ENCODE results near the gene ZFAND3. TPM values are rescaled to one million over a fixed set of nuclear protein-coding genes. Genes with fewer than 3 reads are reported as not detected.
"Not testable (repeated sequence)": the region's sequence is repeated elsewhere in the genome, so short reads cannot be mapped to it uniquely, and the experiment has no call there.

ZFAND3 gene
- polyA plus RNA-seq, 1 donor, result 84.0 TPM

GRCh38 chr6:37865504-37865903 is 46.0 kb downstream of the ZFAND3 start:
- DNase-seq (ENCODE audit: low read depth), result no peak

- no peak for DNase-seq (ENCODE audit: low read depth)
Measured at GRCh38 chr6:37866590-37867507, 47.3 kb downstream of the ZFAND3 start.

DNA sequence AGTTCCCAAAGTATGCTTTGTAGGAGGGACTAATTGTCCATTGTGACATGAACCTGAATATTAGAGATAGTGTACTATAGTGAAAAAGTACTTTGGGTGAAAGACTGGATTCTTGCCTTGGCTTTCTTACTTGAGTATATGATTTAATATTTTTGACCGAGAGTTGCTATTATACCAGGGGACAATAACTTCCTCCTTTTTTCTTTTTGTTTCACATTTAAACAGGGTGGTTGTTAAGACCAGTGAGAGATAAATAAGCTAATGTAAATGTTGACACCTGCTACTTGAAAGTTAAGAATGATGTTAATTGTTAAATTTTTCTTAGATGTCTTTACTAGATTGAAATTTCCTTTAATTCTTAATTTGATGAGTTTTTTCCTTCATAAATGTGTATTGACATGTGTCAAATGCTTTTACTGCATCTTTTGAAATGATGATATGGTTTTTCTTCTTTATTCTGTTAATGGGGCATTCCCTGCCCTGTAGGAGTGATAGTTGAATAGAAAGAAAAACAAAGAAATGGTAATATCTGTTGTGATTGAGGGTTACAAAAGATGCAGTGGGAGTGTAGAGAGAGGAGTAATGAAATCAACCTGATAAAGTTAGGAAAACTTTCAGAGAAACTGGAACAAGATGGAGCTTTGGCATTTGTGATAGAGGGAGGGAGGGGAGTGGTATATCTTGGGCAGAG is 48.4 kb downstream of the ZFAND3 start:
- no peak for DNase-seq (ENCODE audit: low read depth)

DNA sequence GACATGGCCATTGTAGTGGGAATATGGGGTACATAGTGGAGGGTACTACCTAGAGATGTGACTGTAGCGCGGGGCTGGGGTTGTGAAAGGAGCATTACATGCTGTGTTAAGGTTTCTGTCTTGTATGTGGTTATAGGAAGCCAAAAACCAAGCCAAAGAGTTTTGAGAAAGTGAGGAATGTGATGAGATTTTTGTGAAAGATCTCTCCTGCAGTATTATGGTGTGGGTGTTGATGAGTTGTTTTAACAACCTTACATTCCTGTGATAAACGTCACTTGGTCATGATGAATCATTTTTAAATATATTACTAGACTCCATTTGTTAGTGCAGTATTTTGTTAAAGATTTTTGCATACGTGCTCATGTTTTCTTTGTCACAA is 48.9 kb downstream of the ZFAND3 start:
- no peak for DNase-seq (ENCODE audit: low read depth)

- no peak for DNase-seq (ENCODE audit: low read depth)
Measured at GRCh38 chr6:37871616-37872372, 52.3 kb downstream of the ZFAND3 start.

DNA sequence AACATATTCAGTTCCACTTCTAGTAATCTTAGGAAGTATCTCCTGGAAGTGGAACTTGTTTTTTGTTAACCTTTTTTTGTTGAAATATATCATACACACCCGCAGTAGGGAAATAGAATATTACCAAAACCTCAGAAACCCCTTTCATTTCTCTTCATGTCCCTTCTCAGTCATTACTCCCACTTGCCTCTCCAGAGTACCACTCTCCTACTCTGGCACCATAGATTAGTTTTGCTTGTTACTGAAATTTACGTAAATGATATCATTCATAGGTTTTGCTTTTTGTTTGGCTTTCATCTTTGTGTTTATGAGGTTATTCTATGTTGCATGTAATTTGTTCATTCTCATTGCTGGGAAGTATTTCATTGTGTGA is 52.8 kb downstream of the ZFAND3 start:
- no peak for DNase-seq (ENCODE audit: low read depth)

GRCh38 chr6:37874726-37875125 is 55.2 kb downstream of the ZFAND3 start:
- no peak for DNase-seq (ENCODE audit: low read depth)

DNA sequence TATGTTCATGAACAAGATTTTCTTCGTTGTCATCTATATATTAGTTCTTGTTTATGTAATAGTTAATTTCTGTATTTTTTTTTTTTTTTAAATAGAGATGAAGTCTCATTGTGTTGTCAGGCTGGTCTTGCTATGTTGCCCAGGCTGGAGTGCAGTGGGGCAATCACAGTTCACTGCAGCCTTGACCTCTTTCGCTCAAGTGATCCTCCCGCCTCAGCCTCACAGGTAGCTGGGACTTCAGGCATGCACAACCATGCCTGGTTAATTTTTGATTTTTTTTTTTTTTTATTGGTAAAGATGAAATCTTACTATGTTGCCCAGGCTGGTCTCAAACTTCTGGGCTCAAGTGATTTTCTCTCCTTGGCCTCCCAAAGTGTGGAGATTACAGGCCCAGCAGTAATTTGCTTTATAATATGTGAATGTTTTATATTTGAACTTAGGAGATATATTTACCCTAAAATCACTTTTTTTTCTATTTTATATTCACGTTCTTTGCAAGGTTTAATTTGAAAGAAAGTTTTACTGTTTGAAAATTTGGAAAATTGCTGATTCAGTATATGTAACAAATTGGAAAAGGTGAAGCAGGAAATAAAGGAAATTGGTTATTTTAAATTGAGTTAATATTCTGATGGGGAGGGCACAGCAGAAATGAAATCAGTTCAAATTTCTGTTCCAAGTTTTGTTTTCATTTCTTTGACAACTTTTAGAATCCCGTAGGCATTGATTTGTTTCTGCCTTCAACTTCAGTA is 56.2 kb downstream of the ZFAND3 start:
- DNase-seq (ENCODE audit: low read depth), result no peak

GRCh38 chr6:37876843-37877242 is 57.3 kb downstream of the ZFAND3 start:
- no peak for DNase-seq (ENCODE audit: low read depth)

DNA sequence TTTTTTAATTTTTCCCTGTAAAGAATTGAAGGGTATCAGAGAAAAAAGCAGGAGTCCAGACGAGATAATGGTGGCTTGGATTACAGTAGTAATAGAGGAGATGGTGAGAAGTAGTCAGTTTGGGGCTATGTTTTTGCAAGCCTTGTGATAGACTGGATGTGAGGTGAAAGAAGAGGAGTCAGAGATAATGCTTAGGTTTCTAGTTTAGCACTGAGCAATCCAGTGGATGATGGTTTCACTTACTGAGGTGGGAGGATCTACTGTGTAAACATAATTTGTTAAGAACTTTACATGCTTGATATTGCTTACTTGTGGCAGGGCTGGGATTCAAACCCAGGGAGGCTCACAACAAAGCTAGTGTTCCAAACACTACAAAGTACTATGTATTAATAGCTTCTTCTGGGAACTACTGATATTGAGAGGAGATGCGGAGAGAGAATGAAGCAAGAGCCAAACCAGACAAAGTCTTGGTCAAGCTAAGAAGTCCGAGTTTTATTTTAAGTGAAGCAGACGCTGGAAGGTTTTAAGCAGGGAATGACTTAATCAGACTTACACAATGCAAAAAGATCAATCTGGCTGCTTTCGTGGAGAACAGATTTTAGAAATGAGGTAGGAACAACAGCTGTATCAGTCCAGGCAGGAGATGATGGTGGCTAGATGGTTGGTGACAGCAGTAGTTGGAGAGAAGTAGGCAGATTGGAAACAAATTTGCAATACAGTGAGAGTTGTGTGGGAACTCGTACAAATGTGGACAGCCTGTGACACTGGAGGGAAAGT is 58.0 kb downstream of the ZFAND3 start:
- DNase-seq (ENCODE audit: low read depth), result no peak

DNA sequence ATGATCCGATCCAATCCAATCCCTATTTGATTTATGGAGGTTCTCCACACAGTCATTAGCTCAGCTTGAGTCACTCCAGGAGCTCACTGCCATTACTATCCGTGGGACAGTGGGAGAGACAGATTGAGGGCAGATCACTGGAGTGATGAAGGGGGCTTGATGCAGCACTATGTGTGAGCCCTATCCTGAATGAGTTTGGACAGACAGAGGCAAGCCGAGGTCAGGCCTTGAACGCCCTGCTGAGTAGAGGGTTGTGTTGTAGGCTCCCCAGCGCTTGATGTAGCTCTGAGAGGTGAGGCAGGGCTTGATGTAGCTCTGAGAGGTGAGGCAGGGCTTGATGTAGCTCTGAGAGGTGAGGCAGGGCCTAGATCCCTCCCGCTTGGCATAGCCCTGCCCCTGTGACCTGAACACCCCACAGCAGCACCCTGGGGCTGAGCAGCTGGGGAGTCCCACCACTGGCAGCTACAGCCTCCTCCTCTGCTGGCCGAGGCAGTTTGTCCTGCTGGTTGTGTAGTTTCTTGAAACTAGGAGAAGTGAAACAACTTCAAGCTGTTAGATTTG is 58.7 kb downstream of the ZFAND3 start:
- DNase-seq (ENCODE audit: low read depth), result no peak

GRCh38 chr6:37880602-37881001 is 61.1 kb downstream of the ZFAND3 start:
- not testable (repeated sequence) for DNase-seq (ENCODE audit: low read depth)

DNA sequence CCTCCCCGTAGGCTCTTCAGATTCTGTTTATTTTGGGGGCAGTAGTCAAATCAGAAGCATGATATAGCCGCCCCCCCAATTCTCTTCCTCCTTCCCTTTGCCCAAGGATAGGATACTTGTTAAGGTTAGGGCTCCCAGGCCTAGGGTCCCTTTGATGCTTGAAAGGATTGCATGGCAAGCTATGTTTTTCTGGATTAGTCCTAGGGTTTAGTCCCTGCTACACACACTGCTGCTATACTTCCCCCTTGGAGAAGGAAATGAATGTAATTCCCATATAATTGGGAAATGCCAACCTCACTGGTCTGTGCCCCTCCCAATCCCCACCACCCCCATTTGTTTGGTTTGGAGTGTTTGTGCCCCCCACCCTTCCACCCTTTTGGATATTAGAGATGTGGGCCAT is 62.8 kb downstream of the ZFAND3 start:
- no peak for DNase-seq (ENCODE audit: low read depth)

- DNase-seq (ENCODE audit: low read depth), result no peak
Measured at GRCh38 chr6:37882724-37883413, 63.3 kb downstream of the ZFAND3 start.

DNA sequence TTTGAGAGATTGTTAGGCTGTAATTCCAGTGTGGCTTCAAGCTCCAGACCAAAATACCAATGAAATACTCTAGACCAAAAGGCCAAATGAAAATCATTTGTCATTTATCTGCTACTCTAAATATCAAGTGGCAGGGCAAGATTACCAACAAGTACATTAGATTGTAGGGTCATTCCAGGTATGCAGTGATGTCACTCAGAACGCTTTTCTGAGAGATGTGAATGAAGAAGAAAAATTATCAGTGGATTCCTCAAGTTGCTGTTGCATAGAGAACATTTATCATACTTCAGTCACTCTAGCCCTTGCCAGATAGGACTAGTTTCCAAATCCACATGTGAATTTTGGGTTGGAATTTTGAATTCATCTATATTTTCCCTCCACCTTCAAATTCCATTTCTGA is 65.0 kb downstream of the ZFAND3 start:
- no peak for DNase-seq (ENCODE audit: low read depth)

DNA sequence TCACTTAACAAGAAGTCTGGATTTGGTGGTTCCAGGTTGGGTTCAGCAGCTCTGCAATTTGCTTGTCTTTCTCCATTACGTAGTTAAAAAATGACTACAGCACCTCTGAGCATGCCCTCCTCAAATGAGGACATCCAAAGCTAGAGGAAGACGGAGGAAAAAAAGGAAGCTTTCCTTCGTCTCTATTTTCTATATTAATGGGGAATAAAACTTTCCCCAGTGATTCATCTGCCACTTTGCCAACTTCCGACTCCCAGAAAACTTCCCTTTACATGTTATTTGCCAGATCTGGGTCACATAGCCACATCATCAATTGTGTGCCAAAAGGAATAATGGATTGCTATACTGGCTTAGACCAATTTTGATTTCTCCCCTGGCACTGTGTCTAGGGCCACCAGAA is 69.5 kb downstream of the ZFAND3 start:
- no peak for DNase-seq (ENCODE audit: low read depth)

GRCh38 chr6:37889486-37889885 is 70.0 kb downstream of the ZFAND3 start:
- DNase-seq (ENCODE audit: low read depth), result no peak

- no peak for DNase-seq (ENCODE audit: low read depth)
Measured at GRCh38 chr6:37891072-37891471, 71.5 kb downstream of the ZFAND3 start.

DNA sequence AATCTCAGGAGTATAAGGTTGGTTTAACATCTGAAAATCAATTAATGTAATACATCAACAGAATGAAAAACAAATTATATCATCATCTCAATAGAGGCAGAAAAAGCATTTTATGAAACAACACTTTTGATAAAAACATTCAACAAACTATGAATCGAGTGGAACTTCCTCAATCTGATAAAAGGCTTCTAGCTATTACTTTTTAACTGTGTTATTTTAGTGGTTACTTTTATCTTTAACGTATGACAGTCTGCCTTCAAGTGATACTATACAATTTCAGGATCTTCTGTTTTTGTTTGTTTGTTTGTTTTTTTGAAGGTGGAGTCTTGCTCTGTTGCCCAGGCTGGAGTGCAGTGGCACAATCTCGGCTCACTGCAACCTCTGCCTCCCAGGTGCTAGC is 73.7 kb downstream of the ZFAND3 start:
- DNase-seq (ENCODE audit: low read depth), result no peak

DNA sequence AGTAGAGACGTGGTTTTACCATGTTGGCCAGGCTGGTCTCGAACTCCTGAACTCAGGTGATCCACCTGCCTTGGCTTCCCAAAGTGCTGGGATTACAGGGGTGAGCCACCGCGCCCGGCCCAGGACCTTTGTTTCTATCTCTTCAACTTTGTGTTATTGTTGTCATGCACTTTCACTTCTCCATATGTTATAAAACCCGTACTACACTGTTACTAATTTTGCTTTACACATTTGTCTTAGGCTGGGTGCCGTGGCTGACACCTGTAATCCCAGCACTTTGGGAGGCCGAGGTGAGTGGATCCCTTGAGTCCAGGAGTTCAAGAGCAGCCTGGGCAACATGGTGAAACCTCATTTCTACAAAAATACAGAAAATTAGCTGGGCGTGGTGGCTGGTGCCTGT is 74.2 kb downstream of the ZFAND3 start:
- not testable (repeated sequence) for DNase-seq (ENCODE audit: low read depth)
